ENCODE measurements around the gene SNX10. TPM values are rescaled to one million over a fixed set of nuclear protein-coding genes. Genes with fewer than 3 reads are reported as not detected.

Gene SNX10
- total and polyA plus RNA-seq, 2 experiments from 2014 or later, result 3.3 to 9.3 TPM

GRCh38 chr7:26404189-26404996 is 112.7 kb downstream of the SNX10 start:
- Histone ChIP-seq H3K36me3 (no peaks in the 10 kb centered on the region), H3K27me3 (no peaks in the 10 kb centered on the region), H3K4me1 (ENCODE audit: low read depth) (no peaks in the 10 kb centered on the region), H3K4me3 (no peak overlapping the region), H3K9me3 (ENCODE audit: low read depth) (no peaks in the 10 kb centered on the region), H3K27ac (no peak overlapping the region)
- no peak for DNase-seq (ENCODE audit: low read depth in 1 of 2, low spot score in 1 of 2)
- no peak for TF ChIP-seq CTCF (IDR thresholded peaks at IDR 0.05; ENCODE audit: low read depth, low read length)

GRCh38 chr7:26406433-26406832 is 114.8 kb downstream of the SNX10 start:
- no peak for TF ChIP-seq CTCF (IDR thresholded peaks at IDR 0.05; ENCODE audit: low read depth, low read length)
- Histone ChIP-seq H3K27ac (no peak overlapping the region), H3K4me1 (ENCODE audit: low read depth) (no peaks in the 10 kb centered on the region), H3K4me3 (no peak overlapping the region), H3K36me3 (no peaks in the 10 kb centered on the region), H3K27me3 (no peaks in the 10 kb centered on the region), H3K9me3 (ENCODE audit: low read depth) (no peaks in the 10 kb centered on the region)
- no peak for DNase-seq (ENCODE audit: low read depth in 1 of 2, low spot score in 1 of 2)

GRCh38 chr7:26409661-26410547 is 118.2 kb downstream of the SNX10 start:
- Histone ChIP-seq H3K36me3 (no peaks in the 10 kb centered on the region), H3K4me3 (no peak overlapping the region), H3K4me1 (ENCODE audit: low read depth) (no peaks in the 10 kb centered on the region), H3K27me3 (no peaks in the 10 kb centered on the region), H3K27ac (no peak overlapping the region), H3K9me3 (ENCODE audit: low read depth) (no peaks in the 10 kb centered on the region)
- no peak for TF ChIP-seq CTCF (IDR thresholded peaks at IDR 0.05; ENCODE audit: low read depth, low read length)
- DNase-seq (ENCODE audit: low read depth in 1 of 2, low spot score in 1 of 2), result no peak

GRCh38 chr7:26413007-26413691 is 121.5 kb downstream of the SNX10 start:
- TF ChIP-seq CTCF (IDR thresholded peaks at IDR 0.05; ENCODE audit: low read depth, low read length), result no peak
- Histone ChIP-seq H3K4me1 (ENCODE audit: low read depth) (peaks cover 4% of the 10 kb centered on the region), H3K4me3 (no peak overlapping the region), H3K27me3 (no peaks in the 10 kb centered on the region), H3K9me3 (ENCODE audit: low read depth) (no peaks in the 10 kb centered on the region), H3K36me3 (no peaks in the 10 kb centered on the region), H3K27ac (no peak overlapping the region)
- DNase-seq (ENCODE audit: low read depth in 1 of 2, low spot score in 1 of 2), result no peak

- H3K36me3 ChIP-seq, result no peaks in the 10 kb centered on the region
- H3K27ac ChIP-seq, result no peak overlapping the region
- TF ChIP-seq CTCF (IDR thresholded peaks at IDR 0.05; ENCODE audit: low read depth, low read length), result no peak
- no peaks in the 10 kb centered on the region for H3K9me3 ChIP-seq (ENCODE audit: low read depth)
- DNase-seq (ENCODE audit: low read depth in 1 of 2, low spot score in 1 of 2), result no peak
- no peaks in the 10 kb centered on the region for H3K27me3 ChIP-seq
- peaks cover 11% of the 10 kb centered on the region for H3K4me1 ChIP-seq (ENCODE audit: low read depth)
- no peak overlapping the region for H3K4me3 ChIP-seq
These were observed 124.3 kb downstream of the SNX10 start for GRCh38 chr7:26416004-26416403.
